Keratinocyte (primary cell): ENCODE measurements around the gene VCAN. TPM values are rescaled to one million over a fixed set of nuclear protein-coding genes. Genes with fewer than 3 reads are reported as not detected.
A peak's percentile ranks its signal among the peaks of the same experiment; 100 is the strongest.

Source experiments
- DNase-seq: peaks from one replicate; pipeline ENCODE4 v3.0.0-alpha.2; 2011; ENCODE audit warnings: low read depth, missing footprints, low spot score
- FAIRE-seq: peaks from 2 replicates; lab custom pipeline; 2011; peaks lifted over from hg19 to GRCh38; lab: Jason Lieb, UNC
- H2AFZ ChIP-seq: 2 replicates; pipeline ENCODE4 v1.6.0; 2012; ENCODE audit warnings: low read length, control low read depth, inconsistent platforms; ENCODE audit not compliant: control insufficient read depth
- H3K27ac ChIP-seq: 2 replicates; pipeline ENCODE4 v1.5.1; 2011; ENCODE audit warnings: low read length; ENCODE audit not compliant: control insufficient read depth, insufficient read depth
- H3K27me3 ChIP-seq: 3 replicates; pipeline ENCODE4 v1.6.0; 2011; ENCODE audit warnings: low read length; ENCODE audit not compliant: control insufficient read depth, insufficient read depth; ENCODE audit errors: extremely low read depth
- H3K36me3 ChIP-seq, 2 experiments: 2 replicates in 1 of 2; 3 replicates in 1 of 2; pipeline ENCODE4 v1.5.1; 2011; ENCODE audit warnings: low read length in 2 of 2, mild to moderate bottlenecking in 1 of 2; ENCODE audit not compliant: control insufficient read depth in 2 of 2, insufficient read depth in 2 of 2; ENCODE audit errors: extremely low read depth in 1 of 2
- H3K4me1 ChIP-seq: 3 replicates; pipeline ENCODE4 v1.5.1; 2011; ENCODE audit warnings: low read length; ENCODE audit not compliant: control insufficient read depth, insufficient read depth; ENCODE audit errors: extremely low read depth
- H3K4me2 ChIP-seq: 3 replicates; pipeline ENCODE4 v1.6.0; 2011; ENCODE audit warnings: low read depth, low read length; ENCODE audit not compliant: control insufficient read depth, insufficient read depth; ENCODE audit errors: extremely low read depth
- H3K4me3 ChIP-seq, 3 experiments: fragments of 200-600 bp in 1 of 3; sonication (generic) in 1 of 3; 2 replicates in 2 of 3; 3 replicates in 1 of 3; pipeline ENCODE4 v1.5.1; 2011 to 2016; ENCODE audit warnings: low read length in 3 of 3, mild to moderate bottlenecking in 3 of 3, control low read depth in 2 of 3, inconsistent platforms in 1 of 3, low read depth in 1 of 3, mixed read lengths in 1 of 3, mixed run types in 1 of 3, moderate library complexity in 1 of 3; ENCODE audit not compliant: control insufficient read depth in 2 of 3, insufficient read depth in 2 of 3; ENCODE audit errors: extremely low read depth in 1 of 3
- H3K79me2 ChIP-seq: 2 replicates; pipeline ENCODE4 v1.6.0; 2012; ENCODE audit warnings: low read length; ENCODE audit not compliant: control insufficient read depth, insufficient read depth
- H3K9ac ChIP-seq: 3 replicates; pipeline ENCODE4 v1.6.0; 2011; ENCODE audit warnings: low read length; ENCODE audit not compliant: control insufficient read depth, insufficient read depth; ENCODE audit errors: extremely low read depth
- H3K9me1 ChIP-seq: 3 replicates; pipeline ENCODE4 v1.6.0; 2011; ENCODE audit warnings: low read length; ENCODE audit not compliant: control insufficient read depth, insufficient read depth; ENCODE audit errors: extremely low read depth
- H3K9me3 ChIP-seq: 2 replicates; pipeline ENCODE4 v1.5.1; 2012; ENCODE audit warnings: low read depth, low read length; ENCODE audit not compliant: control insufficient read depth
- H4K20me1 ChIP-seq: 3 replicates; pipeline ENCODE4 v1.6.0; 2011; ENCODE audit warnings: low read length; ENCODE audit not compliant: control insufficient read depth, insufficient read depth; ENCODE audit errors: extremely low read depth
- EZH2 ChIP-seq: IDR thresholded peaks from one replicate; pipeline ENCODE4 v1.6.1; 2012; ENCODE audit warnings: inconsistent platforms, mild to moderate bottlenecking, low read length, moderate library complexity
- dilution Hi-C: fragments of 300-500 bp; cut with MboI; formaldehyde crosslinking; loops from one replicate; pipeline ENCODE4 v1.7.0; 2020; ENCODE audit warnings: low sequenced_read_pairs; ENCODE audit not compliant: extremely low pct_ligation_motif_present
- polyA plus RNA-seq, 5 experiments: library from polyadenylated mRNA; depleted of rRNA in 3 of 5; stranded (reverse) in 3 of 5; stranded (forward) in 1 of 5; unstranded in 1 of 5; fragments of >200 nt; gene quantifications; 1 replicate in 1 of 5; 2 replicates in 3 of 5; 3 replicates in 1 of 5; pipeline versions ENCODE4 v1.2.1 to v1.2.3, GENCODE V29; 2011 to 2012; ENCODE audit warnings: missing spikeins in 2 of 5, low read depth in 1 of 5, low replicate concordance in 1 of 5
- TF ChIP-seq, protein P1 (sequence below), 3 experiments: IDR thresholded peaks in 1 of 3; conservative IDR thresholded peaks in 1 of 3; optimal IDR thresholded peaks in 1 of 3; 2 replicates in 2 of 3; 3 replicates in 1 of 3; pipeline versions ENCODE3 to v1.5.1; 2011; ENCODE audit warnings: low read length in 3 of 3, mild to moderate bottlenecking in 3 of 3, moderate library complexity in 2 of 3, control low read depth in 1 of 3, inconsistent platforms in 1 of 3; ENCODE audit not compliant: insufficient read depth in 2 of 3; ENCODE audit errors: extremely low read depth in 1 of 3

Gene VCAN
- polyA plus RNA-seq, 1 donor (not counting 4 experiments of a cell fraction or from before 2014, with no cell fraction given), result 1.9 TPM

- no peak overlapping the region for H3K4me2 ChIP-seq
- dilution Hi-C loops, result no loop called here
These were observed 119.4 kb downstream of the VCAN start for GRCh38 chr5:83590966-83591365.

GRCh38 chr5:83595217-83595616 is 123.7 kb downstream of the VCAN start:
- no peaks in the 10 kb centered on the region for H3K79me2 ChIP-seq
- H3K4me2 ChIP-seq, result no peak overlapping the region
- no peaks in the 10 kb centered on the region for H3K9me3 ChIP-seq
- no peak overlapping the region for H3K27ac ChIP-seq
- H3K4me3 ChIP-seq, result no peak overlapping the region
- no peaks in the 10 kb centered on the region for H3K27me3 ChIP-seq
- no peak for FAIRE-seq
- no peak overlapping the region for H3K9ac ChIP-seq
- no peaks in the 10 kb centered on the region for H3K9me1 ChIP-seq
- TF ChIP-seq, protein P1, sequence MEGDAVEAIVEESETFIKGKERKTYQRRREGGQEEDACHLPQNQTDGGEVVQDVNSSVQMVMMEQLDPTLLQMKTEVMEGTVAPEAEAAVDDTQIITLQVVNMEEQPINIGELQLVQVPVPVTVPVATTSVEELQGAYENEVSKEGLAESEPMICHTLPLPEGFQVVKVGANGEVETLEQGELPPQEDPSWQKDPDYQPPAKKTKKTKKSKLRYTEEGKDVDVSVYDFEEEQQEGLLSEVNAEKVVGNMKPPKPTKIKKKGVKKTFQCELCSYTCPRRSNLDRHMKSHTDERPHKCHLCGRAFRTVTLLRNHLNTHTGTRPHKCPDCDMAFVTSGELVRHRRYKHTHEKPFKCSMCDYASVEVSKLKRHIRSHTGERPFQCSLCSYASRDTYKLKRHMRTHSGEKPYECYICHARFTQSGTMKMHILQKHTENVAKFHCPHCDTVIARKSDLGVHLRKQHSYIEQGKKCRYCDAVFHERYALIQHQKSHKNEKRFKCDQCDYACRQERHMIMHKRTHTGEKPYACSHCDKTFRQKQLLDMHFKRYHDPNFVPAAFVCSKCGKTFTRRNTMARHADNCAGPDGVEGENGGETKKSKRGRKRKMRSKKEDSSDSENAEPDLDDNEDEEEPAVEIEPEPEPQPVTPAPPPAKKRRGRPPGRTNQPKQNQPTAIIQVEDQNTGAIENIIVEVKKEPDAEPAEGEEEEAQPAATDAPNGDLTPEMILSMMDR (optimal IDR thresholded peaks at IDR 0.05 in 1 of 3, IDR thresholded peaks at IDR 0.05 in 1 of 3, conservative IDR thresholded peaks at IDR 0.05 in 1 of 3; ENCODE audit: extremely low read depth in 1 of 3, insufficient read depth in 2 of 3, low read length in 3 of 3), result peak in 1 of 3 experiments; percentile 31
- no peak for TF ChIP-seq EZH2
- H4K20me1 ChIP-seq, result no peaks in the 10 kb centered on the region
- no peak for DNase-seq
- H3K36me3 ChIP-seq, result no peaks in the 10 kb centered on the region
- H3K4me1 ChIP-seq, result no peaks in the 10 kb centered on the region
- no peak overlapping the region for H2AFZ ChIP-seq
- dilution Hi-C loops, result no loop called here

More at GRCh38 chr5:83590966-83591365, 119.4 kb downstream of the VCAN start:
- Histone ChIP-seq H3K4me1 (no peaks in the 10 kb centered on the region), H3K27me3 (no peaks in the 10 kb centered on the region), H3K9ac (no peak overlapping the region), H2AFZ (no peak overlapping the region), H3K9me1 (no peaks in the 10 kb centered on the region), H3K9me3 (no peaks in the 10 kb centered on the region), H3K79me2 (no peaks in the 10 kb centered on the region), H4K20me1 (no peaks in the 10 kb centered on the region), H3K4me3 (no peak overlapping the region), H3K36me3 (no peaks in the 10 kb centered on the region), H3K27ac (no peak overlapping the region)
- no peak for FAIRE-seq
- no peak for DNase-seq
- no peak for TF ChIP-seq EZH2
- TF ChIP-seq, protein P1 (optimal IDR thresholded peaks at IDR 0.05 in 1 of 3, IDR thresholded peaks at IDR 0.05 in 1 of 3, conservative IDR thresholded peaks at IDR 0.05 in 1 of 3; ENCODE audit: extremely low read depth in 1 of 3, insufficient read depth in 2 of 3, low read length in 3 of 3), result no peak
